Measurements from ENCODE around the gene FILIP1L. TPM values are rescaled to one million over a fixed set of nuclear protein-coding genes. Genes with fewer than 3 reads are reported as not detected.

FILIP1L gene
- total and polyA plus RNA-seq, 2 of the 13 experiments (the other 11 are each of a cell fraction or from before 2014, with no cell fraction given): 8.1 to 187 TPM

GRCh38 chr3:100160521-100160920, 46.2 kb upstream of the FILIP1L start:
- 92% methylated on average over 2 of the region's 2 CpGs for WGBS (ENCODE audit: low lambda C conversion rate)
- no peak for DNase-seq (ENCODE audit: low spot score)
- in situ Hi-C loops (cut with HindIII; ENCODE audit: extremely low pct_ligation_motif_present, low pct_unique_long_range_greater_than_20kb) (no loop called here), intact Hi-C loops (cut with micrococcal nuclease; ENCODE audit: unreplicated experiment) (no loop called here)
- no peaks in the 10 kb centered on the region for H4K20me1 ChIP-seq (ENCODE audit: insufficient read depth, low read length)
- H3K9ac ChIP-seq (ENCODE audit: insufficient read depth, low read depth, low read length): no peak overlapping the region
- H3K79me2 ChIP-seq (ENCODE audit: insufficient read depth, low read length): no peaks in the 10 kb centered on the region
- no peak overlapping the region for H2AFZ ChIP-seq (ENCODE audit: low read length)
- TF ChIP-seq BCL6 (CRISPR knock-in tag; IDR thresholded peaks at IDR 0.05) (no peak), ZFP90 (CRISPR knock-in tag; IDR thresholded peaks at IDR 0.05; ENCODE audit: borderline replicate concordance) (no peak), MYPOP (CRISPR knock-in tag; IDR thresholded peaks at IDR 0.05) (no peak), GPBP1L1 (CRISPR knock-in tag; IDR thresholded peaks at IDR 0.05) (no peak), ZSCAN25 (CRISPR knock-in tag; IDR thresholded peaks at IDR 0.05) (no peak), ZNF883 (CRISPR knock-in tag; IDR thresholded peaks at IDR 0.05; ENCODE audit: not compliant biosample characterization) (no peak), IKZF1 (IDR thresholded peaks at IDR 0.05) (no peak), NCOA5 (CRISPR knock-in tag; IDR thresholded peaks at IDR 0.05) (no peak), ATF7-NPFF (CRISPR knock-in tag; IDR thresholded peaks at IDR 0.05; ENCODE audit: low read depth) (no peak)
- no TSS peak for BruUV-seq (replicated peaks)
- H3K9me3 ChIP-seq (ENCODE audit: low read length): peaks cover 6% of the 10 kb centered on the region
- no peak overlapping the region for H3K4me3 ChIP-seq (replicated peaks in 1 of 3; ENCODE audit: insufficient read depth in 1 of 3, low read depth in 2 of 3, low read length in 3 of 3)
- H3K4me1 ChIP-seq (ENCODE audit: insufficient read depth, low read length): no peaks in the 10 kb centered on the region
- no peak for FAIRE-seq
- no peak for ATAC-seq
- ChIA-PET CTCF (ENCODE audit: low intra/inter-chr PET ratio, low total read pairs) (no interaction called here), POLR2A (no interaction called here)
- no peaks in the 10 kb centered on the region for H3K27me3 ChIP-seq (ENCODE audit: control insufficient read depth in 1 of 2, insufficient read depth in 2 of 2, low read length in 2 of 2)
- H3K4me2 ChIP-seq (ENCODE audit: low read depth, low read length): no peak overlapping the region
- no peaks in the 10 kb centered on the region; a peak in 2 of 5 replicates for H3K36me3 ChIP-seq (replicated peaks in 1 of 2; ENCODE audit: control insufficient read depth in 1 of 2, insufficient read depth in 2 of 2, low read length in 2 of 2)
- no peak overlapping the region for H3K27ac ChIP-seq (ENCODE audit: extremely low read length, insufficient read depth, low read length)

Data from HepG2 (cell line).